GM21423 (cell line): ENCODE data around the gene LYZL2.
"Not testable (repeated sequence)": the region's sequence is repeated elsewhere in the genome, so short reads cannot be mapped to it uniquely, and the experiment has no call there.

Experiments used
- ATAC-seq: cut with Tn5 transposase; IDR thresholded peaks from one replicate; pipeline ENCODE4 v1.9.1; 2021; ENCODE audit warnings: mild to moderate bottlenecking, moderate library complexity; ENCODE audit not compliant: unreplicated experiment

LYZL2 gene

GRCh38 chr10:30629653-30630052 is at the start of gene LYZL2:
TSS of gene LYZL2 (minus strand) at chr10:30629753. CDS start at chr10:30626915, 2,838 bp downstream.
- ATAC-seq: no peak

DNA sequence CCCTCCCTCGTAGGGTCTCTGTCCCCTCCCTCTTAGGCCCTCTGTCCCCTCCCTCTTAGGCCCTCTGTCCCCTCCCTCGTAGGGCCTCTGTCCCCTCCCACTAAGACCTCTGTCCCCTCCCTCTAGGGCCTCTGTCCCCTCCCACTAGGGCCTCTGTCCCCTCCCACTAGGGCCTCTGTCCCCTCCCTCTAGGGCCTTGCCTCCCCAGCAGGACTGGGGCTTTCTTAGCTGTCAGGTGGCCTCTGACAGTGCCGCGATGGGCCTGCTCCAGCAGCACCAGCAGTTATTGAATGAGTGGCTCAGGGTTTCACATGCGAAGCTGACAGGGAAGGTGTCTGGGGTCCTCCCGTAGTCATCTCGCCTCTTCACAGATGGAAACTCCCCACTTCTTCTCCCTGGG is 48.1 kb upstream of the LYZL2 start:
- not testable (repeated sequence) for ATAC-seq

GRCh38 chr10:30677146-30677545 is 47.6 kb upstream of the LYZL2 start:
- ATAC-seq: not testable (repeated sequence)

GRCh38 chr10:30675791-30676718 is 46.5 kb upstream of the LYZL2 start:
- no peak for ATAC-seq

DNA sequence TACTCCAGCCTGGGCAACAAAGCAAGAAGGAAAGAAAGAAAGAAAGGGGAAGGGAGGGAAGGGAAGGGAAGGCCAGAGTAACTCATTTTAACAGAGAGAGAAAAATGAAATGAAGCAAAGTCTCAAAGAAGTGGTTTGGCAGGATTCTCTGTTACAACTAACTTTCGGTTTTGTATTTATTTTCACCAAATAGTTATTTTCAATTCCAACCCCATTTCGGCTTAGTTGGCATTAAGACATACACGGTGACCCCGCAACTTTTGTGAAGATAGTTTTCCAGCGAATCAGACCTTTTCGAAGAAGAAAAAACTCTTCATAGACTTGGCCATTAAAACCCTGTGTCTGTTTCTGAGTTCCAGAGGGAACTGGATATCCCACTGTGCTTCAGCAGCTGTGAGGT is 45.2 kb upstream of the LYZL2 start:
- ATAC-seq: no peak

- not testable (repeated sequence) for ATAC-seq
Measured at GRCh38 chr10:30673262-30673661, 43.7 kb upstream of the LYZL2 start.

GRCh38 chr10:30672338-30672737 is 42.8 kb upstream of the LYZL2 start:
- ATAC-seq: not testable (repeated sequence)

- ATAC-seq: no peak
Measured at GRCh38 chr10:30671026-30671616, 41.6 kb upstream of the LYZL2 start.

- not testable (repeated sequence) for ATAC-seq
Measured at GRCh38 chr10:30667982-30668381, 38.4 kb upstream of the LYZL2 start.

- peak; percentile 95 for ATAC-seq
Measured at GRCh38 chr10:30663403-30663802, 33.9 kb upstream of the LYZL2 start.

GRCh38 chr10:30662814-30663213 is 33.3 kb upstream of the LYZL2 start:
- no peak for ATAC-seq

GRCh38 chr10:30660314-30660713 is 30.8 kb upstream of the LYZL2 start:
- not testable (repeated sequence) for ATAC-seq

DNA sequence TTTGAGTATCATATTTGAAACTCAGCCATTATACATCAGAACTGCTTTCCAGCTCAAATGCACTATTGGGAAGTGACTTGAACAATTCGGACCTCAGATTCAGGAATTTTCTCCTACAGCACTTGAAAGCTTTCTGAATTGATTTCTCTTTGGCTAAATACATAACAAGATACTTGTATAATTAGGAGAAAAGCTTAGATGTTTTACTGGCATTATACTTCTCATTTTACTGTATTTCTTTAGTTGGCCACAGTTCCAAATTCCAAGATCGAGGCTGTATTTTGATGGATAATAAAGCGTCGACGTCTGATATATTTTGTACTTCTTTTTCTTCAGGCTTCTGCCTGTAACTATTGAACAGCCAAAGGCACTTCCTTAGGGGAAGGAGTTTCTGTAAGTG is 26.7 kb upstream of the LYZL2 start:
- no peak for ATAC-seq

DNA sequence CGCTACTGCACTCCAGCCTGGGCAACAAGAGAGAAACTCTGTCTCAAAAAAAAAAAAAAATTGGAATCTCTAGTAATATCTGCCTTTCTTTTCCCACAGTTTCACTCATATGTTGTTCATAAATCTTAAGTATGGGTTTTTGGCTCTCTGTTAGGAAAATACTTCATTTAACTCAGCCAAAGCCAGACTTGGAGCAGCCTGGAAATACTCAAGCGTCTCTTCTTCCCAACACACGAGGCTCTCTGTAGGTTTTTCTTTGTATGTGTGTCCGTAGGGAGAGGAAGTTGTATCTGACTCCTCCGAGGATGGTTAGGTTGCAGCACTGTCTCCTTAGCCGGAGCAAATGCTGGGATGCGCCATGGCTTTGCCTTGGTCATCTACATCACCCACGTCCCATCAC is 25.4 kb upstream of the LYZL2 start:
- ATAC-seq: not testable (repeated sequence)

DNA sequence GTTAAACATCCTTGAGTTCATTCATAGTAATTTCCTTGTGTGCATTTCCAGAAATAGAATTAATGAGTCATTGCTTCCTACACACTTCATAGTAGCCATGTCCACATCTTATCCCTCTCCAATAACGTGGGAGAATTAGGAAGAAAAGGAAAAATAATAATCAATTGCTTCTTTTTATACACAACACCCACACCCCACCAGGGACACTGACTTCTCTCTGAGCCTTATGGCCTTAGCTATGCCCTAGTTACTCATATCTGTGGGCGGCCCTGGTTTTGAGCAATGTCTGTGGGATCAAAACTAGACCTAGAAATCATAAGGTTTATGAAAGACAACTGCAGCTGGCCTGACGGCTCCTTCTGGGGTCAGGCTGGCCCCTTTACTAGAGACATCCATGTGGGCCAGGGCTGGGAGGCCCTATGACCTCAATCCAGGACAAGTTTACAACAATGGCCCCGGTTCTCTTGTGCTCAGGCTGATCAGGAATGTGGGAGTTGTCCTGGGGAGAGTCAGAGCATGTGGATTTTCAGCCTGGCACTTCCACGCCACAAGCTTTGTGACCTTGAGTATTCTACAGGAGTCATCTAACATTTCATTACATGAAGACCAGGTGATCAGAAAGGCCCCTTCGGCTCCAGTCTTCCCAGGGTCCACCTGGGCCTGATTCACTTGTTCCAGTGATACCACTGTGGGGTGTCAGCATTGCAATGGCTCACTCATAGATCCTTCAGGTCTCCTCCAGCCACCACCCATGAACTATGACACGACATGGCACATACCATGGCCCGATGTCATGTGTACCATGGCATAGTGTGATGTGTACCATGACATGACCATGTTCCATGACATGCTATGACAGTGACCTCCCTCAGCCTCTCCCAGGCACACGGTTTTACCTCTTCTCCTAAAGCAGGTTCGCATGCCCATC is 22.2 kb upstream of the LYZL2 start:
- not testable (repeated sequence) for ATAC-seq

DNA sequence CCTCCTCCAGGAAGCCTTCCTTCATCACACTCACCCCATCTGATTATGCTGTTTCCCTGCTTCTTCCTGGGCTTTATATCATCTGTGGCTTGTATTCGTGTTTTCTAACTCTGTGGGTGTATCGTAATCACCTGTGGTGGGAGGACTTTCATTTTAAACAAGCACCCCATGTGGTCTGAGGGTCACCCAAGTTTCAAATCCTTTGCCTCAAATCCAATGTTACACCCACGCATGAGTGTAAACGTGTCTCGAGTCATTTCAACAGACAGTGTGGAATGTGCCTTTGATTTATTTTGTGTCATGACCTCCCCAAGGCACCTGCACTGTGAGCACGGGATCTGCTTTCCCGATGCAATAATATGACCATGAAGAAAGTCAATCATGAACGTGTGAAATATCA is 17.5 kb upstream of the LYZL2 start:
- ATAC-seq: no peak

DNA sequence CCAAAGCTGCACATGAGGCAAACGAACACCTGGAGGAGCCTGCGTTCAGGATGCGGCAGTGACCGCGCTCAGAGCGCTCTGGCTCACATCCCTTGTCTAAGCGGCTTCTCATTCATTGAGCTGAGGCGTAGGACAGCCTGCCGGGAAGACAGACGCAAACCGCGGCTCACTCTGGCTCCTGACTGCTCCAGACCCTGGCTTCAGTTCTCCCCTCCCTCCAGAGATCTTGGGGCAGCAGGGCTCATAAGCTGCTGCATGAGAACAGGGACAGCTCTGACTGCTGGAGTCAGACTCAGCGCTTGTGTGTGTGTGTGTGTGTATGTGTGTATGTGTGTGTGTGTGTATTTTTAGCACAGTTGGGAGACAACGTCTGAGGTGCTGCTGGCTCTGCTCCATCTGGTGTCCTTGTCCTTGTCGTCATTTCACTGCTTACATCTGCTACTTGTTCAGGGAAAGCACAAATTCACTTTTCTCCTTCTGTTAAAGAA is 15.8 kb upstream of the LYZL2 start:
- no peak for ATAC-seq

DNA sequence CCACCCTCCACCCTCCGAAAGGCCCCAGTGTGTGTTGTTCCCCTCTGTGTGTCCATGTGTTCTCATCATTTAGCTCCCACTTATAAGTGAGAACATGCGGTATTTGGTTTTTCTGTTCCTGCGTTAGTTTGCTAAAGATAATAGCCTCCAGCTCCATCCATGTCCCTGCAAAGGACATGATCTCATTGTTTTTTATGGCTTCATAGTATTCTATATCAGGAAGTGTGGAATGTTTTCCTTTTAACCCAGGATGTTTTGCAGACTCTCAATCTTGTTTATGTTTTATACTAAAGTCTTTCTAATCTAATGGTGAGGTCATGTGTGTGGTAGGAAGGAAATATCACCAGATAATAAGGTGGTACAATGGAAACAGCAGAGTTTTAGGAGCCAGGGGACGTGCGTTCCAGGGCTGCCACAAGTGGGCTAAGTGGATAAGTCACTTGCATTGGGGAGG is 14.9 kb upstream of the LYZL2 start:
- ATAC-seq: not testable (repeated sequence)

DNA sequence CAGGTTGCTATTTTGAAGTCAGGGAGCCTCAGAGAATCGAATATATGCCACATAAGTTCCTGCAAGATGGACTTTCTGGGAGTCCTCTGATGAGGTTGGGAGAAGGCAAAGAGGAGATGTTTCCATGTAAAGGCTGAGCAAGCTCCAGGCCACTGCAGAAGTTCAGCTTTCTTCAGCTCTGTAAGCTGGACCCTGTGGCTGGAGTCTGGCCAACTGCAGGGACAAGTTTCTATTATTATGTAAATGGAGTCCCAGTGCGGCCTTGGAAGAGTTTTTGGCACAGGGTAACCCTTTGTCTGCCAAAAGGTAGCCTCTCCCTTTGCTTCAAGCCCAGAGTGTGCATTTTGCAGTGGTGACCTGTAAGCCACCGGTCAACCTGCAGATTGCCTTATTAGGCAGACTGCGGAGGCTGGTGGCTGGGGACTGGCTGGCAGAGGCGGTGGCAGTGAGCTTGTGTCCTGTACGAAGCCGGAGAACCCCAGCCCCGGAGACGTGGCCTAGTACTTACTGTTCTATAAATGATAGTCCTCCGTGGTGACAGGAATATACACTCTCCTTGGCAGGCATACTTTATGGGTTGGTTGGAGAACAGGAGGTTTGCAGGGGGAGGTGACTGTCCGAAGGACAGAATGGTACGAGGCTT is 14.1 kb upstream of the LYZL2 start:
- ATAC-seq: not testable (repeated sequence)

GRCh38 chr10:30642856-30643255 is 13.3 kb upstream of the LYZL2 start:
- ATAC-seq: not testable (repeated sequence)
